Left forelimb (tissue), 1 donor: ENCODE data around the gene TMEM38B.
A peak's percentile ranks its signal among the peaks of the same experiment; 100 is the strongest.

Experiments
- DNase-seq: peaks from one replicate; pipeline ENCODE4 v3.0.0-alpha.2; 2018; ENCODE audit warnings: low spot score

TMEM38B gene

GRCh38 chr9:105694190-105694847, at the start of gene TMEM38B:
TSS of gene TMEM38B (plus strand) at chr9:105694541. CDS start at chr9:105694661, 120 bp downstream.
- peak; percentile 87 for DNase-seq

- no peak for DNase-seq
Measured at GRCh38 chr9:105646879-105647594, 47.3 kb upstream of the TMEM38B start.

- DNase-seq: no peak
Measured at GRCh38 chr9:105647595-105648349, 46.6 kb upstream of the TMEM38B start.

DNA sequence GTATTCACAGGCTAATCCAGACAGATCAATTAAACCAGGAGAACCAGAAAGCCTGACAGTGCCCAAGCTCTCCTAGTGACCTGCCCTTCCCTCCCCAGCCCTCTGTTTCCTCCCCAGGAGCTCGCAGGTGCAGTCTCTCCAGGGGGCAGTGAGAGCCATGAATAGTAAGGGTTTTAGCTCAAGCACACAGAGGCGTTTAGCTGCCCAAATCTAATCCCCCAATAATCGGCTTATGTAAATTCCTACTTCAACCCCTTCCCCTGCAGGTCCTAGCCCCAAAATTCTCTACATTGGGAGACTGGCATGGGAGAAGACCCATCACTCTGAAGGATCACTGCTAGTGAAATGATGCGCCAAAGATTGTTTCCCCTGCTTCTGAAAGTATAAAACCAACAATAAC, 42.5 kb upstream of the TMEM38B start:
- DNase-seq: no peak

DNA sequence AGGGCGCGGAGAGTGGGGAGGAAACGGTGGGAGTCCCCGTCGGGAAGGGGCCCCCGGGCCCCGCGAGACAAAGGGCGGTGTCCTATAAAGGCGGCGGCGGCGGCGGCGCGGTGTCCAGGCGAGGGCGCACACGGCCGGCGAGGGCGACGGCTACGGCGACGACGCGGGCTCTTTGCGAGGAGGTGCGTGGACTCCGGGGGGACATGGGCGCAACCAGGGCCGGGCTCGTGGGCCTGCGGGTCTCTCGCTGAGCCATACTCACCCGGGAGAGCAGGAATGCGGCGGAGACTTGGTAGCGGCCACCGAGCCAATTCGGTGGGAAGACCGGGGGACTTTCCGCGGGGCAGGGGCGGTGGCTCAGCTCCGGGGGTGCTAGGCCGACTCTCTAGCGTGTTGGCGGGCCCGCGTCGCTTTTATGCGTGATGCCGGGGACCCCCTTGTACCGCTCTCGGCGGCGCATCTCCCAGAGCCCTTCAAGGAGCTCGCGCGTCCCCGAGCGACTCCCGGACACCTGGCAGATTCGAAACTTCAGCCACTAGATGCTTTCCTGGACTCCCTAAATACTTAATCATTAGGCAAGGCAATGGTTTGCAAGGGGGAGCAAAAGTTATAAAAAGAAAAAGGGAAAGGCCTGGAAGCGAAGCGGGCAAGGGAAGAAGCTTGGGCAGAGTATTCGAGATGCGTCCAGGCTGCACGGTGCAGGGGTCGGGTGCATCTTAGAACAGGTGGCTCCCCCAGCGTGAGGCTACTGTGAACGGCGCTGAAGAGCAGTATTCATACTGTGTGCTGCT, 38.0 kb upstream of the TMEM38B start:
- DNase-seq: no peak

DNA sequence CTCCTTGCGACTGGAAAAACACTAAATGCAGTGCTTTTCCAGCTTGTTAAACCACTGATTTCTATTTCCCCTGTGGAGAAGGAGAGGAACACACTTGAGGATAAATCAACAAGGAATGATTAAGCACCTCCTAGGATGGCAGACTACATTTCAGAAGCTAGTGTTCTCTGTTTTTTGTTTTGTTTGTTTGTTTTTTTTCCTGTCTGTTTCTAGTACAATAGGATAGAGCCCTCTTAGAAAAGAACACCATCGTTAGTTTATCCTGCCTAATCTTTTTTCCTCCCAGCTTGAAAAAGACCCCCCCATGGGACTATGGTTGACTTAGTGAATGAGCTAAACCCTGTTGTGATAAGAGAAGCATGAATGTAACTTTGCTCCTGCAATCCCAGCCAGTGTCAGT, 36.0 kb upstream of the TMEM38B start:
- DNase-seq: no peak

GRCh38 chr9:105661011-105661410, 33.3 kb upstream of the TMEM38B start:
- DNase-seq: no peak

DNA sequence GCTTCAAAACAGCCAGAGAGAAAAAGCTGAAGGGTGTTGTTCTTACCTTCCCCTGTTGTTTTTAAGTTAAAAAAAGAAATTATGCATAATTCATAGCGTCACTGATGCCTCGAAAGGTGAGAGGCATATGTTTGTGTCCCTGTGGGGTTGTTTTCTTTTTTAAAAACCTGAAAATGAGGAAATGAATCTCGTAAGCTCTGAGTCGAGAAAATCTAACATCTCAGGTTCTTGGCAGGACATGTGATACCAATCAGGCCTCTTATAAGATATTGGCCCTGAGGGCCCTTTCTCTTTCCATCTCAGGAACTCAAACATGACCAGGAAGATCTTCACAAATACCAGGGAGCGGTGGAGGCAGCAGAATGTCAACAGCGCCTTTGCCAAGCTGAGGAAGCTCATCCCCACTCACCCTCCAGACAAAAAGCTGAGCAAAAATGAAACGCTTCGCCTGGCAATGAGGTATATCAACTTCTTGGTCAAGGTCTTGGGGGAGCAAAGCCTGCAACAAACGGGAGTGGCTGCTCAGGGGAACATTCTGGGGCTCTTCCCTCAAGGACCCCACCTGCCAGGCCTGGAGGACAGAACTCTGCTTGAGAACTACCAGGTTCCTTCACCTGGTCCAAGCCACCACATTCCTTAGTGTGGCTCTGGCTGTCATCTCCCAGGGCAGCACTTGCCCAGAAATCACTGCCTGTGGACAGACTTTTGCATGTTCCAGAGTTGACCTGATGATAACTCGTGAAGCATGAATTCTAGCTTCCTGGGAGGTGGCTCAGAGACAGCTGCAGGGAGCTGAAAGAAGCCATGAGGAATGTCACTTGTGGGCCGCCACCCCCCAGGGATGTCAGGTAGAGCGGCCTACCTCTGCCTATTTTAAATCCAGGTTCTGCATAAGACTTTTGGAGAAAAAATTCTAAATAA, 31.9 kb upstream of the TMEM38B start, which contains the start of gene TAL2:
Gene TAL2 (plus strand): TSS at position 274 of the 921 bp plus-strand sequence. CDS start 40 bp downstream, at position 314.
- DNase-seq: no peak

GRCh38 chr9:105663914-105664313, 30.4 kb upstream of the TMEM38B start:
- DNase-seq: no peak

DNA sequence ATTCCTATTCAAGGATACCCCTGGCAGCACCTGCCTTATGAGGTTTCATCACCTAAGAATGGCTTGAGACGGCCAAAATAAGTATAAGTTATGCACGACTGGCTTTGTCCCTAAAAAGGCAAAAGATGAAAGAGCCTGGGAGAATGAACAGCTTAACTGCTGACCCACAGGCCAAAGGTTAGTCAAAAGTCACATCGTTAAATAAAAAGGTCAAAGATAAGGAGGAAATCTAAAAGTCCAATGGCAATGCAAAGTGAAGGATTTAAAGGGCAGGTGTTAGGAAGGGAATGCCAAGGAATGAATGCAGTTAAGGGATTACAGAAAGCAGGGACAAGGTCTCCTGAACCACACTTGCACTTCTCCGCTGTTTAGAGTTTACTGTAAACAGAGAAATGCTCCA, 26.5 kb upstream of the TMEM38B start:
- no peak for DNase-seq

GRCh38 chr9:105670315-105670714, 24.0 kb upstream of the TMEM38B start:
- DNase-seq: no peak

GRCh38 chr9:105670775-105671174, 23.6 kb upstream of the TMEM38B start:
- DNase-seq: no peak

DNA sequence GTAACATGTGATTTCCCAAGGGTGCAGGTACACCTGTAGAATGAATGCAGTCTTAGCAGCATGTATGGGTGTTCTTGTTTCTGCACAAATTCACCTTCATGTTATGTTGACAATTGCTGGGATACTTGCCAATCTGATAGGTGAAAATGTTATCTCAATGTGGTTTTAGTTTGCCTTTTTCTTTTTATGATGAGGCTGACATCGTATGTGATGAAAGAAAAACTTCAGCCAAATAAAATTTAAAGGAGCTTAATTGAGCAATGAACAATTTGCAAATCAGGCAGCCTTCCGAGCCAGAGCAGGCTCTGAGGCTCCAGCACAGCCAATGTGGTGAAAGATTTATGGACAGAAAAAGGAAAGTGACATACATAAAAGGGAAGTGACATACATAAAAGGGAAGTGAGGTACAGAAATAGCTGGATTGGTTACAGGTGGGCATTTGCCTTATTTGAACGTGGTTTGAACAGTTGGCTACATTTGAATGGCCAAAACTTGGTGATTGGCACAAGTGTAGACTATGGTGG, 21.6 kb upstream of the TMEM38B start:
- DNase-seq: no peak

GRCh38 chr9:105673850-105674387, 20.4 kb upstream of the TMEM38B start:
- DNase-seq: no peak

- DNase-seq: no peak
Measured at GRCh38 chr9:105676351-105676923, 17.9 kb upstream of the TMEM38B start.

GRCh38 chr9:105678163-105678562, 16.2 kb upstream of the TMEM38B start:
- DNase-seq: no peak

DNA sequence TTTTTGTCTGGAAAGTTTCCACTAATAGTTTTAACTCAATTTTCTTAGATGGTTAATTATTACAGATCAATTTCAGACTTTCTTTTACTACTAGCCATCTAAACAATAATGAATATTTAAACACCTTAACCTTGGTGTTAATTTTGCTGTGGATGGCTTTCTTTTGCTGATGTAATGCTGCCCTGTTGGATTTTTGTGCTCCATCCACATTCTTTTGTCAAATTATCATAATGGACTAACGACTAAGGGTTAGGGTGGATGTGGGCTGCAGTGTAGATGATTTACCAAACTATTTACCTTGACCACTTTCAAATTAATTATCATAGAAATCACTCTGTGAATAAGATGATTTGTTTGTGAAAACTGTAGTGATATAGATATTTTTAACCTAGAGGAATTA, 15.6 kb upstream of the TMEM38B start:
- DNase-seq: no peak

DNA sequence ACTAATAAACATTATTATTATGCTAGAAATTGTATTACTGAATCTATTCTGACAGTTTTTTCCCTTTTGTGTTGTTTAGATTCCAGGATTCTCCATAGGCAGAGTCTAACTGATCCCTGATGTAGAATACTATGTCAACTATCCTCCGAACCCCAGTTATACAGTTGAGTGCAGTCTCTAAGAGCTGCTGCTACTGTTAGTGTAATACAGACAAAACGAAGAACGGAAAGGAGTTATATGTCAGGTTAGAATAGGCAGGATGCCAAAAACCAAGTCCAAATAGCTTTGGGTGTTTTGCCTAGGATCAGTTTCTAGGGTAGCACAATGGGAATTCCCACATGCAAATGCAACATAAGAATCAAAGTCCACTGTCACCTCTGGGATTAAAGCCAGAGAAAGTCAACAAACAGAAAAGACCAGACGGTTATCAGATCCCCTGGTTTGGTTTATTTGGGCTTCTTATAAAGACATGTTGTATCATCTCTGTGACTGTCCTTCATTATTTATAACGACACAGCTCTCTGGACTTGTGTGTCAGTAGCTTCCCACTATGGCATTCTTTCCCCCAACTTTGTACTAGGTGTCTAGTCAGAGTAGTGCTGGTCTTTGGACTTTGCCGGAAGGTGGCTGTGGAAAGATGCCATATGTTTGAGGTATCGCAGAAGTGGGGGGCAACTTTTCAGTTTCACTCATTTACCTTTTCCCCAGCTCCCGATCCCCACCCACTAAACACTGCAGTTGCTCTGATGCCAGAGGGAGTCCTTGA, 14.9 kb upstream of the TMEM38B start:
- DNase-seq: no peak

DNA sequence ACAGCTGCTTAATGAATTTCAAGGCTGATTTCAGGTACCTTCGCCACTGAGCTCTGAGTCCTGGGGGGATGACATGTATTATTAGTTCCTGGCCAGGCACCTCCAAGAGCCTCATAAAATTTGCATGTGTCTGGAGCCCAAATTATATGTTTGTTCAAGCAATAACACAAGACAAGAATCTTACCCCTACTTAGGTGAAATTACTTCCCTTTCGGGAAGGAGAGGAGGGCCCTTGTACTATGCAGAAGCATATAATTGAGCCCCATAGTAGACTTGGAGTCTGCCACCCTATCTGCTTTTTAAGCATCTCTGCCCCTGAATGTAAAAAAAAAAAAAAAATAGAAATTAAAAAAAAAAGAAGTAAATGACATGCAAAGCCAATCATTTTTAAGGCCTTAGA, 13.0 kb upstream of the TMEM38B start:
- DNase-seq: no peak
